Neuronal stem cell (in vitro differentiated cells): Measurements from ENCODE around the gene SRC.
"Not testable (repeated sequence)": the region's sequence is repeated elsewhere in the genome, so short reads cannot be mapped to it uniquely, and the experiment has no call there.

ENCODE experiments used
- DNase-seq: peaks from one replicate; pipeline ENCODE4 v3.0.0-alpha.2; 2013; ENCODE audit warnings: low spot score
- H2AFZ ChIP-seq: one replicate; pipeline ENCODE4 v1.6.1; 2013; ENCODE audit warnings: mild to moderate bottlenecking, low read length, inconsistent platforms
- H2AK5ac ChIP-seq: 2 replicates; pipeline ENCODE4 v1.6.1; 2013; ENCODE audit warnings: low read depth, mild to moderate bottlenecking, inconsistent platforms, low read length, moderate library complexity, mixed read lengths
- H2BK120ac ChIP-seq: 2 replicates; pipeline ENCODE4 v1.6.1; 2013; ENCODE audit warnings: low read depth, mild to moderate bottlenecking, inconsistent platforms, low read length, moderate library complexity, mixed read lengths
- H2BK12ac ChIP-seq: one replicate; pipeline ENCODE4 v1.6.1; 2013; ENCODE audit warnings: low read length, inconsistent platforms
- H2BK15ac ChIP-seq: 2 replicates; pipeline ENCODE4 v1.6.1; 2013; ENCODE audit warnings: mild to moderate bottlenecking, low read length, inconsistent platforms, mixed read lengths
- H2BK5ac ChIP-seq: one replicate; pipeline ENCODE4 v1.6.1; 2013; ENCODE audit warnings: inconsistent platforms, mild to moderate bottlenecking, low read length, moderate library complexity
- H3K14ac ChIP-seq: one replicate; pipeline ENCODE4 v1.6.1; 2013; ENCODE audit warnings: low read length, inconsistent platforms
- H3K18ac ChIP-seq: 2 replicates; pipeline ENCODE4 v1.6.1; 2013; ENCODE audit warnings: low read length, inconsistent platforms
- H3K23ac ChIP-seq: 2 replicates; pipeline ENCODE4 v1.6.1; 2013; ENCODE audit warnings: low read depth, mild to moderate bottlenecking, mixed read lengths, low read length, inconsistent platforms; ENCODE audit not compliant: poor library complexity
- H3K27ac ChIP-seq: replicated peaks from 3 replicates; pipeline ENCODE4 v1.5.1; 2013; ENCODE audit warnings: low read length, inconsistent platforms
- H3K27me3 ChIP-seq, 3 experiments: 2 replicates each; pipeline ENCODE4 v1.6.1; 2013; ENCODE audit warnings: low read length in 3 of 3, mild to moderate bottlenecking in 2 of 3, inconsistent platforms in 1 of 3, low read depth in 1 of 3, mixed read lengths in 1 of 3, moderate library complexity in 1 of 3; ENCODE audit not compliant: control insufficient read depth in 3 of 3, insufficient read depth in 3 of 3
- H3K36me3 ChIP-seq, 2 donors: replicated peaks in 1 of 2; 2 replicates each; pipeline ENCODE4 v1.6.1; 2013; ENCODE audit warnings: low read length in 2 of 2; ENCODE audit not compliant: control insufficient read depth in 2 of 2, insufficient read depth in 2 of 2
- H3K4ac ChIP-seq: 2 replicates; pipeline ENCODE4 v1.6.1; 2013; ENCODE audit warnings: inconsistent platforms, mild to moderate bottlenecking, low read length, moderate library complexity
- H3K4me1 ChIP-seq, 2 donors: 1 replicate in 1 of 2; 2 replicates in 1 of 2; pipeline ENCODE4 v1.6.1; 2013; ENCODE audit warnings: low read length in 2 of 2, low read depth in 1 of 2; ENCODE audit not compliant: control insufficient read depth in 2 of 2, insufficient read depth in 1 of 2
- H3K4me2 ChIP-seq: one replicate; pipeline ENCODE4 v1.6.1; 2013; ENCODE audit warnings: mild to moderate bottlenecking, low read length, inconsistent platforms; ENCODE audit not compliant: insufficient read depth, poor library complexity, severe bottlenecking
- H3K4me3 ChIP-seq, 2 donors: 2 replicates each; pipeline ENCODE4 v1.5.1; 2013; ENCODE audit warnings: low read length in 2 of 2, mild to moderate bottlenecking in 2 of 2, inconsistent platforms in 1 of 2, moderate library complexity in 1 of 2
- H3K79me1 ChIP-seq: one replicate; pipeline ENCODE4 v1.6.1; 2013; ENCODE audit warnings: low read depth, mild to moderate bottlenecking, inconsistent platforms, low read length, moderate library complexity
- H3K9ac ChIP-seq: one replicate; pipeline ENCODE4 v1.6.1; 2013; ENCODE audit warnings: mild to moderate bottlenecking, low read depth, low read length, inconsistent platforms; ENCODE audit not compliant: poor library complexity
- H3K9me3 ChIP-seq, 2 donors: replicated peaks in 1 of 2; 2 replicates each; pipeline versions ENCODE3 to v1.6.1; 2013; ENCODE audit warnings: low read length in 2 of 2, mild to moderate bottlenecking in 2 of 2, inconsistent platforms in 1 of 2, low read depth in 1 of 2, mixed read lengths in 1 of 2, moderate library complexity in 1 of 2; ENCODE audit not compliant: control insufficient read depth in 2 of 2, insufficient read depth in 1 of 2
- H4K8ac ChIP-seq: one replicate; pipeline ENCODE4 v1.6.1; 2013; ENCODE audit warnings: low read depth, mild to moderate bottlenecking, inconsistent platforms, low read length, moderate library complexity
- H4K91ac ChIP-seq: one replicate; pipeline ENCODE4 v1.6.1; 2013; ENCODE audit warnings: low read length, low read depth, mild to moderate bottlenecking, inconsistent platforms; ENCODE audit not compliant: poor library complexity
- WGBS, 2 donors: extraction: QIAGEN DNeasy Blood & Tissue Kit; methylation state at CpG; one replicate each; pipeline ENCODE4 v1.1.7; 2013; ENCODE audit warnings: missing lambda C conversion rate in 2 of 2, mixed read lengths in 1 of 2; ENCODE audit not compliant: insufficient read length in 2 of 2, insufficient replicate concordance in 1 of 2; ENCODE audit errors: extremely low coverage in 2 of 2; 5-methylcytosine and 5-hydroxymethylcytosine counted together

SRC gene

DNA sequence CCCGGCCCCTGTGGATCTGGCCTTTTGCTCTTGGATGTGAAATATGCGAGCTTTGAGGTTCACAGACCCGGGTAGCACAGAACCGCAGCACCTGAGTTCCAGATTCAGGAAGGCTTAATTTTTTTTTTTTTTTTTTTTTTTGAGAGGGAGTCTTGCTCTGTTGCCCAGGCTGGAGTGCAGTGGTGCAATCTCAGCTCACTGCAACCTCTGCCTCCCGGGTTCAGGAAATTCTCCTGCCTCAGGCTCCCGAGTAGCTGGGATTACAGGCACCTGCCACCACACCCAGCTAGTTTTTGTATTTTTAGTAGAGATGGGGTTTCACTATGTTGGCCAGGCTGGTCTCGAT, 6.2 kb upstream of the SRC start:
- not testable (repeated sequence) for H3K4ac ChIP-seq, H3K27me3 ChIP-seq, H3K79me1 ChIP-seq, H4K8ac ChIP-seq, H3K4me2 ChIP-seq, H3K27ac ChIP-seq, H2BK12ac ChIP-seq, H3K4me3 ChIP-seq, H2AK5ac ChIP-seq, H3K14ac ChIP-seq, H3K9me3 ChIP-seq, H2BK15ac ChIP-seq, H3K36me3 ChIP-seq, H3K23ac ChIP-seq, H2AFZ ChIP-seq, H2BK5ac ChIP-seq, H3K9ac ChIP-seq, H3K18ac ChIP-seq, H2BK120ac ChIP-seq, DNase-seq
- Histone ChIP-seq H4K91ac (peak overlapping the region; percentile 14), H3K4me1 (peaks cover 12 to 19% of the 10 kb centered on the region in 2 donors)
- no CpG with 5 or more reads among the region's 7 CpGs for WGBS, 2 donors

DNA sequence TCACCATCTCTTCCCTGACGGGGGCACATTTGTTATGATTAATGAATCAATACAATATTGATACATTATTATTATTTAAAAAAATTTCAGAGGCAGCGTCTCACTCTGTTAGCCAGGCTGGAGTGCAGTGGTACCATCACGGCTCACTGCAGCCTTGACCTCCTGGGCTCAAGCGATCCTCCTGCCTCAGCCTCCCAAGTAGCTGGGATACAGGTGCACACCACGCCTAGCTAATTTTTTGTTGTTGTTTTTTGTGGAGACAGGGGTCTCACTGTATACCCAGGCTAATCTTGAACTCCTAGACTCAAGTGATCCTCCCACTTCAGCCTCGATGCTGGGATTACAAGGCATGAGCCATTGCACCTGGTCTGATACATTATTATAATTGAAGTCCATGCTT, 4.9 kb upstream of the SRC start:
- no peak overlapping the region for H2AFZ ChIP-seq
- no peaks in the 10 kb centered on the region for H3K36me3 ChIP-seq
- H2BK15ac ChIP-seq: peak overlapping the region; percentile 18
- H3K79me1 ChIP-seq: no peaks in the 10 kb centered on the region
- no peak overlapping the region for H4K91ac ChIP-seq
- no peak overlapping the region for H3K27ac ChIP-seq
- no peak overlapping the region for H4K8ac ChIP-seq
- H2AK5ac ChIP-seq: no peak overlapping the region
- no peak overlapping the region for H3K14ac ChIP-seq
- no peak overlapping the region for H3K4ac ChIP-seq
- no CpG with 5 or more reads among the region's 6 CpGs for WGBS, 2 donors
- no peak overlapping the region for H2BK120ac ChIP-seq
- no peaks in the 10 kb centered on the region for H3K9me3 ChIP-seq
- no peak overlapping the region for H3K23ac ChIP-seq
- no peak overlapping the region for H3K18ac ChIP-seq
- H3K9ac ChIP-seq: no peak overlapping the region
- DNase-seq: no peak
- H2BK12ac ChIP-seq: no peak overlapping the region
- peaks cover 10 to 19% of the 10 kb centered on the region in 2 donors for H3K4me1 ChIP-seq
- no peak overlapping the region for H3K4me2 ChIP-seq
- no peak overlapping the region for H2BK5ac ChIP-seq
- peaks cover 0 to 7% (median 0%) of the 10 kb centered on the region in 3 experiments for H3K27me3 ChIP-seq
- no peak overlapping the region for H3K4me3 ChIP-seq

DNA sequence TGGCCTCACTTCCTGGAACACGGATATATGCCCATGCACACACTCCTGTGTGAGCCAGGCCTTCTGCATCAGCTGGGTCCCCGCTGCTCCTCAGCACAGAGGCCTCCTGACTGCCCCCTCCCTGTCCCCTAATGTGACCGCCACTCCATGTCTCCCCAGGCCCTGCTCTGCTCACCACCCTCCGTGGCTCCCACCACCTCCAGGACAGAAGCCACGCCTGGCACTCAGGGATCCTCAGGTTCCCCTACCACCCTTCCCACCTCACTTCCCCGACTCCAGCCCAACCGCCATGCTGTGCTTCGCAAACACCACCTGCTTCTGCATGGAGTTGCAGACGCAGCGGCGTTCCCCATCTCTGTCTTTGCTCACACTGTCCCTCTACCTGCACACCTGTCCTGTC, 4.3 kb upstream of the SRC start:
- Histone ChIP-seq H3K4ac (no peak overlapping the region), H3K27ac (no peak overlapping the region), H3K27me3 (peaks cover 0 to 7% (median 0%) of the 10 kb centered on the region in 3 experiments), H3K79me1 (peaks cover under 1% of the 10 kb centered on the region), H3K23ac (peak overlapping the region; percentile 69), H2AK5ac (no peak overlapping the region), H2BK15ac (no peak overlapping the region), H3K4me1 (peaks cover 6 to 18% of the 10 kb centered on the region in 2 donors), H3K36me3 (no peaks in the 10 kb centered on the region), H3K4me2 (no peak overlapping the region), H4K8ac (no peak overlapping the region), H2BK120ac (no peak overlapping the region), H4K91ac (no peak overlapping the region), H2BK5ac (no peak overlapping the region), H3K9me3 (no peaks in the 10 kb centered on the region), H3K4me3 (peak overlapping the region in 1 of 2 donors; percentile 37), H3K9ac (no peak overlapping the region), H3K18ac (peak overlapping the region; percentile 67), H2BK12ac (no peak overlapping the region), H3K14ac (no peak overlapping the region), H2AFZ (no peak overlapping the region)
- no peak for DNase-seq
- WGBS, 2 donors: no CpG with 5 or more reads among the region's 11 CpGs

DNA sequence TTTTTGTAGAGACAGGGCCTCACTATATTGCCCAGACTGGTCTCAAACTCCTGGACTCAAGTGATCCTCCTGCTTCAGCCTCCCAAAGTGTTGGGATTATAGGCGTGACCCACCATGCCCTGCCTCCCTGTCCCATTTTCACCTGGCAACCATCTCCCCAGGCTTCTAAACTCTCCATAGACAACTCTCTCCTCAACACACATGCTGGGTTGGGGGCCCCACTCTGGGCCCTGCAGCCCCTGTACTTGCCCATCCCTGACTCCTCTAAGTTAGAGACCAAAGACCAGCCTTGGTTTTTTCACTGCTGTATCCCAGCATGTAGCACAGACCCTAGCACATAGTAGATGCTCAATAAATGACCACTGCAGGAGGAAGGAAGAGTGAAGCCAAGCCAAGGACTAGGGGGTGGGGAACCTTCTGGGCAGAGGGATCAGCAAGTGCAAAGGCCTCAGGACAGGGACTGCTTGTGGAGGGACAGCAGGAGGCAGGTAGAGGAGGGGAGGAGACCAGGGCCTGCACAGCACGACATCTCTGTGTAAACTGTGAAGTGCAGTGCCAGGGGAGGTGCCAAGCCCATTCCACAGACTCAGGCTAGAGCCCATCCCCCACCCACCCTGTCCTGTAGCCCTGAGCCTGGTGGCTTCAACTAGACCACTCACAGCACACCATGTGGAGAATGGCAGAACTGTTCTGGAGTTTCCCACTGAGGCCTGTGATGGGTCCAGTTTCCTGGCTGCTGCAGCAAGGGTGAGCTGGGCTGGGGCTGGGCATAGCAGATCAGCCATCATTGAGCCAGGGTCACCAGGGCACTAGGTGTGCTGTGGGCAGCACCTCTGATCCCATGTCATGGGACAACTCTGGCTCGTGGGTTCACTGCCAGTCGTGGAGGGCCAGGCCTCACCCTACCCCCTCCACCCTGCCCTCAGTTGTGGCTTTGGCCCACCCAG, 3.4 kb upstream of the SRC start:
- Histone ChIP-seq H3K4me1 (peaks cover 9 to 15% of the 10 kb centered on the region in 2 donors), H3K36me3 (peaks cover 0 to 3% of the 10 kb centered on the region in 2 donors), H3K4me2 (no peak overlapping the region), H3K4ac (no peak overlapping the region), H3K9me3 (no peaks in the 10 kb centered on the region), H3K18ac (peak overlapping the region; percentile 76), H3K27ac (no peak overlapping the region), H3K4me3 (no peak overlapping the region), H2BK5ac (peak overlapping the region; percentile 56), H3K27me3 (peaks cover 0 to 7% (median 0%) of the 10 kb centered on the region in 3 experiments), H3K23ac (no peak overlapping the region), H3K9ac (no peak overlapping the region), H2BK12ac (no peak overlapping the region), H2BK120ac (no peak overlapping the region), H2AK5ac (peak overlapping the region; percentile 87), H4K91ac (peak overlapping the region; percentile 11), H3K14ac (no peak overlapping the region), H2BK15ac (peak overlapping the region; percentile 83), H2AFZ (no peak overlapping the region), H3K79me1 (peaks cover 8% of the 10 kb centered on the region), H4K8ac (no peak overlapping the region)
- DNase-seq: no peak
- no CpG with 5 or more reads among the region's 4 CpGs for WGBS, 2 donors
